ENCODE data around the gene UACA.

Gene UACA

GRCh38 chr15:70723122-70723422, 40.3 kb downstream of the UACA start:
- no peak for DNase-seq (ENCODE audit: low read depth, low spot score)
- in situ Hi-C loops (cut with HindIII; ENCODE audit: low sequenced_read_pairs): no loop called here
- TF ChIP-seq CTCF (IDR thresholded peaks at IDR 0.05; ENCODE audit: low read depth, low read length): no peak
- H3K4me3 ChIP-seq (ENCODE audit: low read depth, low read length): no peak overlapping the region

DNA sequence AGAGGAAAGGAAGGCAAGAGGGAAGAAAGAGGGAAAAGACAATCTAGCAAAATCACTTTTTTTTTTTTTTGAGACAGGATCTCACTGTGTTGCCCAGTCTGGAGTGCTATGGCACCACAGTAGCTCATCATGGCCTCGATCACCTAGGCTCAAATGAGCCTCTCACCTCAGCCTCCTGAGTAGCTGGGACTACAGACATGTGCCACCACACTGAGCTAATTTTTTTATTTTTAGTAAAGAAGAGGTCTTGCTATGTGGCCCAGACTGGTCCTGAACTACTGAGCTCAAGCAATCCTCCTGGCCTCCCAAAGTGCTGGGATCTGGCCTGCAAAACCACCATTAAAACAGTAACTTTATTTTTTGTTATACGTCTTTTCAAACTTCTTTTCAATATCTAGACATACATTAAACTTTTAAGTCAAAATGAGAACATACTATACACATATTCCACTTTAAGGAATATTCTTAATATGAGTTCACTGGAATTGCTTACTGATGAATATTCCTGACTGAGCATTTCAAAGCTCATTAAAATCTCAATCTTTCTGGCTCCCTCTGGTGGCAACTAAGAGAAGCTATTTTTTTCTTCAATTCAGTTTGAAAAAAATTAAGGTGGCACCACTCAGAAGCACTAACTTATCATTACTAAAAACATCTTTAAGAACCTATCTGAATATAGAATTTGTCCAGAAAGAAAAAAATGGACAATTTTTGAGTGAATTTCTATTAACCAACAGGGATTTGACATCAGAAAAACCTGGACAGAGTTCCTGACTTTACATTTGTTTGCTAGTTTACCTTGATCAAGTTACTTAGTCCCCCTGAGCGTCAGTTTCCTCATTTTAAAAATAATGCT, 40.9 kb downstream of the UACA start:
- TF ChIP-seq CTCF (IDR thresholded peaks at IDR 0.05; ENCODE audit: low read depth, low read length): peak; percentile 69
- peak; percentile 71 for DNase-seq (ENCODE audit: low read depth, low spot score)
- in situ Hi-C loops (cut with HindIII; ENCODE audit: low sequenced_read_pairs): no loop called here
- H3K4me3 ChIP-seq (ENCODE audit: low read depth, low read length): no peak overlapping the region

DNA sequence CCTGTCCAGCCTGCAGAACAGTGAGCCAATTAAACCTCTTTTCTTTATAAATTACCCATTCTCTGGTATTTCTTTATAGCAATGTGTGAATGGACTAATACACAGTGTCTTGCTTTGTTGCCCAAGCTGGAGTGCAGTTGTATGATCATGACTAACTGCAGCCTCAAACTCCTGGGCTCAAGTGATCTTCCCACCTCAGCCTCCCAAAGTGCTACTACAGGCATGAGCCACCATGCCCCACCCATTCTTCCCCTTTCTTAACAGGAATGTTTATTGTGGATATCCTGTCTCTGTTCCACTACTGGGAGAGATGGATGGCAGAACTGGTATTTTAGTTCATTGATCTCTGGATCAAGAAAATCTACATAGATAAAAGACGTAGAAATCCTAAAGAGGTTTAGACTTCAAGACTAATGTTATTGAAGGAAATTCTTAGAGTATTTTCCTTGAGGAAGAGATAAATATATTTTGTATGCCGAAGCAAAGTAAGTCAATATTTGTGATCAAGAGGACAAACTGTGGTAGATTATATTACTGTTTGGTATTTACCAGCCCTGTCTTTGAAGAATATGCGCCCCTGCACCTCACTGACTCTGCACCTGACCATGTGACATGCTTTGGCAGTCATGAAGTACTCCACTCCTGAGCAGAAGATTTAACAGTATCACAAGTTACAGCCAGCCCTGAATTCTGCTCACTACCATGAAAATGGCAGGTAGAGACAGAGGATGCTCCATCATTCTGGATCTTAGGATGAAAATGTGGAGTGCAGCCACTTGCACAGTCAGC, 42.9 kb downstream of the UACA start:
- H3K4me3 ChIP-seq (ENCODE audit: low read depth, low read length): no peak overlapping the region
- in situ Hi-C loops (cut with HindIII; ENCODE audit: low sequenced_read_pairs): no loop called here
- no peak for TF ChIP-seq CTCF (IDR thresholded peaks at IDR 0.05; ENCODE audit: low read depth, low read length)
- no peak for DNase-seq (ENCODE audit: low read depth, low spot score)

DNA sequence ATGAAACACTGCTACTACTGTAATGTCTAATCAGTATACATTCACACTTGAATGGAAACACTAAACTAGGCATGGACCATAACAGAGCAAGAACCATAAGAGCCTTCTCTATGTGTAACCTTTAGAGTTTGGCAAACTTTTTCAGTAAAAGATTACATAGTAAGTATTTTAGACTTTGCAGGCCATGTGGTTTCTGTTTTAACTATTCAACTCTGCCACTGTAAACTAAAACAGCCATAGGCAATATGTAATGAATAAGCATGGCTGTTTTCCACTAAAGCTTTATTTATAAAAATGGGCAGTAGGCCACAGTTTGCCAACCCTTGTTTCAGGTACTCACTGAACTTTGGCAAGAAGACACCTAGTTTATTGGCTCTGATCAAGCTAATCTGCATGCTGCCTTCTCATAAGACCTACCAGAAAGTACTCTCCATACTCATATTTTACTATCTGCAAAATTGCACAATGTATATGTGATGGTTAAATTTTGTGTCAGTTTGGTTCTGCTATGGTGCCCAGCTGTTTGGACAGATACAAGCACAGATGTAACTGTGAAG, 46.0 kb downstream of the UACA start:
- DNase-seq (ENCODE audit: low read depth, low spot score): no peak
- in situ Hi-C loops (cut with HindIII; ENCODE audit: low sequenced_read_pairs): no loop called here
- no peak overlapping the region for H3K4me3 ChIP-seq (ENCODE audit: low read depth, low read length)
- no peak for TF ChIP-seq CTCF (IDR thresholded peaks at IDR 0.05; ENCODE audit: low read depth, low read length)

DNA sequence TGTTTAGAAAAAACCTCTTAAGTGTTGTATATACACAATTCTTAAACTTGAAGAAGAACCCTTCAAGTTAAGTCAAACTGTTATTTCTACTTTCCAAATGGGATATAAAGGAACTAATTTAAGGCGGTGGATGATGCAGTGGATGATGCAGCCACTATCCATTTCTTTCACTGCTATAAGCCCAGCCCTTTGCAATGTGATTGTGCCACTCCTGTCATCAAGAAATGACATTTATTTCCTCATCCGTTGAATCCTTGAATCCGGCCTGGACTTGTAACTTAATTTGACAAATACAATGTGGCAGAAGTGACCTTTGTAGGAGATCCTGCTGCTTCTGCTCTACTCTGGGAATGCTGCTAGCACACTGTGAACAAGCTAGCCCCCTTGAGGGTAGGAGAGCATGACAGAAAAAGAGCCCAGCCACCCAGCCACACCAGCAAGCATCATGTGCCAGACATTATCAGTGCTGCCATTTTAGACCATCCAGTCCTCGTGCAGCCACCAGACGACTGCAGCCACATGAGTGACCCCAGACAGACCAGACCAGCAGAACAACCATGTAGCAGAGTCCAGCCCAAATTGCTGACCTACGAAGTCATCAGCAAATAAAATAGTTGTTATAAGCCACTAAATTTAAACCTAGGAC, 47.4 kb downstream of the UACA start:
- no peak for DNase-seq (ENCODE audit: low read depth, low spot score)
- TF ChIP-seq CTCF (IDR thresholded peaks at IDR 0.05; ENCODE audit: low read depth, low read length): no peak
- in situ Hi-C loops (cut with HindIII; ENCODE audit: low sequenced_read_pairs): no loop called here
- no peak overlapping the region for H3K4me3 ChIP-seq (ENCODE audit: low read depth, low read length)

DNA sequence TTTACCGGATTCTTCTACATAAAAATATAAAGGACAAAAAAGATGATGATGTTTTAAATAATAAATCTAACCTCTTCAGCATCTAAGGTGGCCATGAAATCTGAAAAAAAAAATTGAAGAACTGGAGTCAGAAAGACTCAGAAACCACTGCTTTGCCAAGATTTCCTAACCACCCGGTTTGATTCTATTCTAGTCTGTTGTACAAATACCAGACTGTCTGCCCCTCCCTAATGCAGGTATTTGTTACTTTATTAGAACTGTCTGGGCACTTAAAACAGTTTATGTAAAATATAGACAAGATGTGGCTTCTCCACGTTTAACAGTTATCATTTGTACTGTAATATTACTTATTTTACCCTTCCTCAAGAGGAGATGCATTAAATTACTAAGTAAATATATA, 48.8 kb downstream of the UACA start:
- DNase-seq (ENCODE audit: low read depth, low spot score): peak; percentile 47
- H3K4me3 ChIP-seq (ENCODE audit: low read depth, low read length): no peak overlapping the region
- in situ Hi-C loops (cut with HindIII; ENCODE audit: low sequenced_read_pairs): no loop called here
- TF ChIP-seq CTCF (IDR thresholded peaks at IDR 0.05; ENCODE audit: low read depth, low read length): no peak
